ENCODE data around the gene RNF44.

RNF44 gene

GRCh38 chr5:176481711-176482110 lies 55.5 kb downstream of the RNF44 start:
- no peaks in the 10 kb centered on the region; the same call in 1 of the 2 replicates for H3K36me3 ChIP-seq (replicated peaks; ENCODE audit: insufficient read depth, low read length)
- peaks cover 39% of the 10 kb centered on the region for H3K79me2 ChIP-seq (ENCODE audit: low read length)
- no peak overlapping the region for H3K4me3 ChIP-seq (ENCODE audit: low read length)
- no peak overlapping the region for H3K4me2 ChIP-seq (ENCODE audit: low read depth, low read length)
- H3K9me3 ChIP-seq (replicated peaks; ENCODE audit: insufficient read depth, low read length): no peaks in the 10 kb centered on the region
- H3F3A ChIP-seq (ENCODE audit: insufficient read depth, low read length): no peaks in the 10 kb centered on the region
- no peak overlapping the region for H2AFZ ChIP-seq (ENCODE audit: low read length)
- TF ChIP-seq EZH2 (optimal IDR thresholded peaks at IDR 0.05; ENCODE audit: low read depth, low read length) (no peak), CTCF (IDR thresholded peaks at IDR 0.05; ENCODE audit: low read length) (no peak), EZH2phosphoT487 (IDR thresholded peaks at IDR 0.05; ENCODE audit: low read length) (no peak)
- peaks cover 13% of the 10 kb centered on the region for H3K4me1 ChIP-seq (ENCODE audit: low read length)
- no peaks in the 10 kb centered on the region for H3K27me3 ChIP-seq (replicated peaks; ENCODE audit: insufficient read depth, low read length)
- H4K20me1 ChIP-seq (ENCODE audit: insufficient read depth, low read length): no peaks in the 10 kb centered on the region
- no peak overlapping the region for H3K9ac ChIP-seq (ENCODE audit: low read length)
- no peak overlapping the region for H3K27ac ChIP-seq (ENCODE audit: low read length)
- DNase-seq: no peak
- H3K9me2 ChIP-seq (replicated peaks; ENCODE audit: insufficient read depth, low read length): no peaks in the 10 kb centered on the region

Data from MM.1S (cell line).